ENCODE data around the gene UBE2H.

GRCh38 chr7:129907122-129907736 lies 45.5 kb downstream of the UBE2H start:
- TF ChIP-seq, protein P1, sequence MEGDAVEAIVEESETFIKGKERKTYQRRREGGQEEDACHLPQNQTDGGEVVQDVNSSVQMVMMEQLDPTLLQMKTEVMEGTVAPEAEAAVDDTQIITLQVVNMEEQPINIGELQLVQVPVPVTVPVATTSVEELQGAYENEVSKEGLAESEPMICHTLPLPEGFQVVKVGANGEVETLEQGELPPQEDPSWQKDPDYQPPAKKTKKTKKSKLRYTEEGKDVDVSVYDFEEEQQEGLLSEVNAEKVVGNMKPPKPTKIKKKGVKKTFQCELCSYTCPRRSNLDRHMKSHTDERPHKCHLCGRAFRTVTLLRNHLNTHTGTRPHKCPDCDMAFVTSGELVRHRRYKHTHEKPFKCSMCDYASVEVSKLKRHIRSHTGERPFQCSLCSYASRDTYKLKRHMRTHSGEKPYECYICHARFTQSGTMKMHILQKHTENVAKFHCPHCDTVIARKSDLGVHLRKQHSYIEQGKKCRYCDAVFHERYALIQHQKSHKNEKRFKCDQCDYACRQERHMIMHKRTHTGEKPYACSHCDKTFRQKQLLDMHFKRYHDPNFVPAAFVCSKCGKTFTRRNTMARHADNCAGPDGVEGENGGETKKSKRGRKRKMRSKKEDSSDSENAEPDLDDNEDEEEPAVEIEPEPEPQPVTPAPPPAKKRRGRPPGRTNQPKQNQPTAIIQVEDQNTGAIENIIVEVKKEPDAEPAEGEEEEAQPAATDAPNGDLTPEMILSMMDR (IDR thresholded peaks at IDR 0.05; ENCODE audit: insufficient read depth, low read length, poor library complexity, severe bottlenecking), result no peak
- TF ChIP-seq EZH2phosphoT487 (conservative IDR thresholded peaks at IDR 0.05; ENCODE audit: low read length), result no peak
